ENCODE measurements around the gene AGPS.

The AGPS gene

DNA sequence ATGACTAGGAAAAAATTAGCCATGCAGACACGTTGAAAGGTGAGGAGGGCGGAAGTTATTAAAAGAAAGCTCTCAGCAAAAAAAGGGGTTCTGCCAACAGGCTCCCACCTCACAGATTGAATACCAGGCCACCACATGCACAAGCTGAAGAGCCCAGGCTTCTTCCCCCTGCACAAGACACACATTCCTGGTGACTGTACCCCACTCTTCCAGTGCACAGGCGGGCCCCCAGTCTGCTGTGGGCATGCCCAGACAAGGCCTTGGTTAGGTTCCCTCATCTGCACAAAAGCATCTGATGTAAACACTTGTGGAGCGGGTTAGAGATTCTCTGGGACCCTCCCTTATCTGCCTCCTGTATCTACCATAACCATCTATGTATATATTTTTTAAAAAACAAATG lies 81.7 kb downstream of the AGPS start:
- Histone ChIP-seq H3K4me3 (no peak overlapping the region), H3K27ac (no peak overlapping the region)
- TF ChIP-seq CTCF (IDR thresholded peaks at IDR 0.05) = no peak
- DNase-seq (ENCODE audit: low spot score) = no peak

GRCh38 chr2:177474998-177475397 lies 82.4 kb downstream of the AGPS start:
- TF ChIP-seq CTCF (IDR thresholded peaks at IDR 0.05) = no peak
- Histone ChIP-seq H3K27ac (no peak overlapping the region), H3K4me3 (no peak overlapping the region)
- DNase-seq (ENCODE audit: low spot score) = no peak

GRCh38 chr2:177476897-177477296 lies 84.3 kb downstream of the AGPS start:
- TF ChIP-seq CTCF (IDR thresholded peaks at IDR 0.05) = no peak
- no peak for DNase-seq (ENCODE audit: low spot score)
- H3K27ac ChIP-seq = no peak overlapping the region

GRCh38 chr2:177478029-177478428 lies 85.5 kb downstream of the AGPS start:
- TF ChIP-seq CTCF (IDR thresholded peaks at IDR 0.05) = no peak
- Histone ChIP-seq H3K4me3 (no peak overlapping the region), H3K27ac (no peak overlapping the region)
- DNase-seq (ENCODE audit: low spot score) = no peak

More at GRCh38 chr2:177476897-177477296, 84.3 kb downstream of the AGPS start:
- H3K4me3 ChIP-seq = no peak overlapping the region

GRCh38 chr2:177478907-177479306 lies 86.3 kb downstream of the AGPS start:
- H3K27ac ChIP-seq = no peak overlapping the region
- no peak for DNase-seq (ENCODE audit: low spot score)
- TF ChIP-seq CTCF (IDR thresholded peaks at IDR 0.05) = no peak
- H3K4me3 ChIP-seq = no peak overlapping the region

- H3K4me3 ChIP-seq = no peak overlapping the region
Measured at GRCh38 chr2:177482195-177482594, 89.6 kb downstream of the AGPS start.

More at GRCh38 chr2:177482195-177482594, 89.6 kb downstream of the AGPS start:
- H3K27ac ChIP-seq = no peak overlapping the region
- DNase-seq (ENCODE audit: low spot score) = no peak
- no peak for TF ChIP-seq CTCF (IDR thresholded peaks at IDR 0.05)

All from coronary artery (tissue), 2 donors.